ENCODE measurements around the gene TBC1D25.

TBC1D25 gene, protein sequence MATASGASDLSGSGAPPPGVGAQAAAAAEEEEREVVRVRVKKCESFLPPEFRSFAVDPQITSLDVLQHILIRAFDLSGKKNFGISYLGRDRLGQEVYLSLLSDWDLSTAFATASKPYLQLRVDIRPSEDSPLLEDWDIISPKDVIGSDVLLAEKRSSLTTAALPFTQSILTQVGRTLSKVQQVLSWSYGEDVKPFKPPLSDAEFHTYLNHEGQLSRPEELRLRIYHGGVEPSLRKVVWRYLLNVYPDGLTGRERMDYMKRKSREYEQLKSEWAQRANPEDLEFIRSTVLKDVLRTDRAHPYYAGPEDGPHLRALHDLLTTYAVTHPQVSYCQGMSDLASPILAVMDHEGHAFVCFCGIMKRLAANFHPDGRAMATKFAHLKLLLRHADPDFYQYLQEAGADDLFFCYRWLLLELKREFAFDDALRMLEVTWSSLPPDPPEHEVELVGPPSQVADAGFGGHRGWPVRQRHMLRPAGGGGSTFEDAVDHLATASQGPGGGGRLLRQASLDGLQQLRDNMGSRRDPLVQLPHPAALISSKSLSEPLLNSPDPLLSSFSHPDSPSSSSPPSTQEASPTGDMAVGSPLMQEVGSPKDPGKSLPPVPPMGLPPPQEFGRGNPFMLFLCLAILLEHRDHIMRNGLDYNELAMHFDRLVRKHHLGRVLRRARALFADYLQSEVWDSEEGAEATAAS

DNA sequence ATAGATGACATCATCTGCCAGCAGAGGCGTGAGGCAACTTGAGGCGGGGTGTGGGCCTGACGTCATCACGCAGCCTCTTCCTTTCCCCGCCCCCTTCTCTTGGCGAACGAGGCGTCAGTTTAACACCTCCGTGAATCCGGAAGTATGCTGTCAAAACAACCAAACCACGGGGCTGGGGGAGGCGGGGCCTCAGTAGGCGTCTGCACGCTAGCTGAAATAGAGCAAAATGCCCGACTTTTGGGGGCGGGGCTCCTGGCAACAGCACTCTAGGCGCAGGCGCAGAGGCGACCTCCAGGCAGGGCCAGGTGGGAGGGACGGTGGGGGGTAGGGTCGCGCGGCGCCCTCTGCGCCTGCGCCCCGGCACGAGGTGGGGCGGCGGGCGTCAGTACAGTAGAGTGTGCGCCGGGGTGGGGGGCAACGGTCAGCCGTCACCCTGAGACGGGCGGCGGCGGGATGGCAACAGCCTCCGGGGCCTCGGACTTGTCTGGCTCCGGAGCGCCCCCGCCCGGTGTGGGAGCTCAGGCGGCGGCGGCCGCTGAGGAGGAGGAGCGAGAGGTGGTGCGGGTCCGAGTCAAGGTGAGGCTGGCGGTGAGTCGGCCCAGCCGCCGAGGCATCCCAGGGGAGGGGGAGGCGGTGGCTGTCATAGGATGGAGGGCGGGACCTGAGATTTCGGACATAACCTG lies at the start of gene TBC1D25:
TSS of gene TBC1D25 (plus strand) at position 370 of the 683 bp plus-strand sequence. CDS start at position 454, 84 bp downstream.
- peak; percentile 97 for DNase-seq

GRCh38 chrX:48489892-48490291 lies 49.6 kb upstream of the TBC1D25 start:
- DNase-seq = no peak

DNA sequence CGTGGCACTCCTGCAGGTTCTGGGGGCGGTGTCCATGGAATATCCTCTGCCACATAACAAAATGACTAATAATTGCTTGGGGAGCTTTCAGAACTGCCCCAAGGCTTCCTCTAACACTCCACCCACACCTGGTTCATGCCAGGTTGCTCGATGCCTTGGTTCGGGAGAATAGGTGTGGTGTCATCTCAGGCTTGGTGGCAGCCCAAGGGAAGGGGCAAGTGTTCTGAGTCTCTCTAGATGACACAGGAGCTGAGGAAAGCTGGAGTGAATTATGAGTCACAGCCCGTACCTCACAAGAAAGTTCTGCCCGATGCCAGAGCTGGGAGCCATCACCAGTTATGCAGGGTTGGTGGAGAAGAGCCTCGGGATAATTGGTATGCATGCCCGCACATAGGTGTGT lies 48.9 kb upstream of the TBC1D25 start:
- no peak for DNase-seq

DNA sequence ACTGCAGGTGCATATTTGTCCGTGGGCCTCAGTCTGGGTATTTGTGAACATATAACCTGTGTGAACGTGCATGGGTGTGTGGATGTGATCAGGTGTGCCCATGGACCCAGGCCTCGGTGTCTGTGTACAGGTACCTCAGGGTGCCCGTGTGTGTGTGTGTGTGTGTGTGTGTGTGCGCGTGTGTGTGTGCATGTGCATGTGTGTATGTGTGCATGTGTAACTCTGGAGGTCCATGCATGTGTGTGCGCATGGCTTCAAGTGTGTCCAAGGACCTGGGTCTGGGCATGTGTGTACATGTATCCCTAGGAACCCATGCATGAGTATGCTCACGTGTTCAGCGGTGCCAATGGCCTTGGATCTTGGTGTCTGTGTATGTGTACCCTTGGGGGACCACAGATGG lies 47.7 kb upstream of the TBC1D25 start:
- DNase-seq = no peak

DNA sequence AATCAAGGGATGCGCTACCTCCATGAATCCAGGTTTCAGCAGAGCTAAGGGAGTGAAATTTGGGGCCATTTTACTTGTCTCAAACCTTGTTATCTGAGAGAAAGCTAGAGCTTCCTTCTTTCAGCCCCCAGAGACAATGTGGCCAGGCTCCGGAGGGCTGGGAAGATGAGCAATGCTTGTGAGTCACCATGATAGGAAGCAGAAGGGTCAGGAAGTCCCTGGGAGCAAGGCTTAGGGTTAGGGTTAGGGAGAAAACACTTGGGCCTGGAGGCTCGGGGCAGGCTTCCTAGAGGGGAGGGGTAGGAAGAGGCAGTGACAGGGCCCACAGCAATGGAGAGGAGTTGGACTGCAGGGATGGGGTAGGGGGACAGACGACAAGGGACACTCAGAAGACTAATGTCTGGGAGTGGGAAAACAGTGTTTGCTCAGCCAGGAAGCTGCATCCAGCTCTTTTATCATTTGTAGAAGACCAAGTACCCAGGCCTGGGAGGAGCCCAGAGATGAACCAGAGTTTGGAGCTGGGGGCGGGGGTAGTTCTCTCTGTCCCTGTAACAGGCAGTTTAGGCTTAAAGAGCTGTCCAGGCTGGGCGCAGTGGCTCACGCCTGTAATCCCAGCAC lies 47.1 kb upstream of the TBC1D25 start:
- no peak for DNase-seq

DNA sequence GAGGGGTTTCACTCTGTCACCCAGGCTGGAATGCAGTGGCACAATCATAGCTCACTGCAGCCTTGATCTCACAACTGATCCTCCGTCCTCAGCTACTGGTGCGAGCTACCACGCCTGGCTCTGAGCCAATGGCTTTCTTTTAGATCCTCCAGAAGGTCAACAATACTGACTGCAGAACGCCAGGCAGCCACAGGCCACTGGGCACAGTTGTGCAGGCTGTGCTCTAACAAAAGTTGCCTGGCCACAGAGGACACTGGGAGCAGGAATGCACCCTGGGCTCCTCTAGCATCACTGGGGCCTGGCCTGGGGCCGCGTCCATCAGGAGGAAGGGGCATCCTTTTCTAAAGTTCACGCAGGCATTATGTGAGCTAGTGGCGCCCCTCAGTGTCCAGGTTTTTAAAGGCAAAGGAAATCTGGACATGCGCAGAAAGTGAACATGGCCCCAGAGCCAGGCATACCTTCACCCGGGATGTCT lies 45.6 kb upstream of the TBC1D25 start:
- peak; percentile 37 for DNase-seq

- no peak for DNase-seq
These were observed 42.9 kb upstream of the TBC1D25 start for GRCh38 chrX:48496660-48497059.

DNA sequence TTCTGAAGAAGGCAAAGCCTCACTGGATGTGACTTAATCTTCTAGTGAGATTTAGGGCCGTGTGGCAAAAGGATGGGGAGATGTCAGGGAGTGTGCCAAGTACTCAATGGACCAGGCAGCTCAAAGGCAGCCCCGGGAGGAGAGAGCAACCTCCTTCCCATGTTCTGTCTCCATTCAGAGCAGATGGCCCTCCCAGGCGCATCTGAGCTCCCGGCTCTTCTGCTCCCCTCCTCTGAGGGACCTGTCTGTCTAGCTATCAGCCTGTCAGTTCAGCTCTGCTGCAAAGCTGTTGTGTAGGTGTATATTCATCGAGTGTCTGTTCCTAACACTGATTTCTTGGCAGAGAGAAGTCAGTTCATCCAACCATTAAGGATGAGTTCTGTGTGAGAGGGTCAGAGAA lies 41.6 kb upstream of the TBC1D25 start:
- DNase-seq = no peak

DNA sequence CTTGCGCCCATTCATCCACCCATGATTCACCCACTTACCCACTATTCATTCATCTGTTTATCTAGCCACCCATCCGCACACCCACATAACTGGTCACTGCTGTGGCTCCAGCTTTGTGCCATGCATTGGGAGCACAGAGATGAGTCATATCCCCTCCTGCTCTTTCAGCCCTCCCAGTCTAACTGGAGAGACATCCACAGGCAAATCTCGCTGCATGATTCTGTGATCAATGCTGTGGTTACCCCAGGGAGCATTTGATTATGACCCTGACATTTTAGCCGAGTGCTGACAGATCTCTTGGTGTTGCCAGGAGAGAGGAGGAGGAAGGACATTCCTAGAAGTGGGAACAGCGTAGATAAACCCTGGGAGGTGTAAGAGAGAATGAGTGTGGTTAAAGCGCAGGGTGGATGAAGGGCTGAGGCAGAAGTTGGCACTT lies 41.1 kb upstream of the TBC1D25 start:
- DNase-seq = peak; percentile 57

DNA sequence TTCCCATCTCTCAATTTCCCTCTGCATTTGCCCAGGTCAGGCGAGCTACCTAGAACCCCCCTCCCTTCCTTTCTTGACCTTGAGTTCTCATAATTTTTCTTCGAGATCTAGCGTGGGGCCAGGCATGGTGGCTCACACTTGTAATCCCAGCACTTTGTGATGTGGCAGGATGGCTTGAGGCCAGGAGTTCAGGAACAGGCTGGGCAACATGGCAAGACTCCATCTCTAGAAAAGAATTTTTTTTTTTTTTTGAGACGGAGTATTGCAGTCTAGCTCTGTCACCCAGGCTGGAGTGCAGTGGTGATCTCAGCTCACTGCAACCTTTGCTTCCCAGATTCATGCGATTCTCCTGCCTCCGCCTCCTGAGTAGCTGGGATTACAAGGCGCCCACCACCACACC lies 35.3 kb upstream of the TBC1D25 start:
- DNase-seq = no peak

DNA sequence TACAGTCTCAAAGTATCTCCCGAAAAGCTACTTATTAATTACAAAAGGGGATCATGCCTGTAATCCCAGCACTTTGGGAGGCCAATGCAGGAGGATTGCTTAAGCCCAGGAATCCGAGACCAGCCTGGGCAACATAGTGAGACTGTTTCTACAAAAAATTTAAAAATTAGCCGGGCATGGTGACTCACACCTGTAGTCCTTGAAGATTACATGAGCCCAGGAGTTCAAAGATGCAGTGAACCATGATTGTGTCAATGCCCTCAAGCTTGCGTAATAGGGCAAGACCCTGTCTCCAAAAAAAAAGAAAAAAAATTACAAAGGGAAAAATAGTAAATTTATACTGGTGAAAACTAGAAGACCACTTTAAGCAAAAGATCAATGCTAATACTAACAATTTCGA lies 34.0 kb upstream of the TBC1D25 start:
- DNase-seq = no peak

DNA sequence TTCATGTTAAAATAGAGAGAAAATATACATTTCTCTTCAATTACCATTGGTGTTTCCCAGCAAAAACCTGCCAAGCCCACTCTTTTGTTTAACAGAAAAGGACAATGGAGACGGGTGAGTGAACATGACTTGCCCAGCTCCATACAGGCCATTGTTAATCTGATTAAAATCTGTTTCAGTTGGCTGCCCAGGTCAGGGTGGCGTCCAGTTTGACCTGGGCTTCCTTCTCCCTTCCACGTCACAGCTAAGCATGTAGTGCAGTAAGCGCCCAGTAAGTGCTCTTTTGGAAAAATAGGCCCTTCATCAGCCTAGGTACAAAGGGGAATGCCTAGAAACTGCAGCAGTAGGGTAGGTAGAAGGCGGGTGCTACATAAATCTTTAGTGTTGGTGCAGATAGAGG lies 32.3 kb upstream of the TBC1D25 start:
- DNase-seq = no peak

- DNase-seq = peak; percentile 70
These were observed 30.9 kb upstream of the TBC1D25 start, which contains the start of gene PORCN for GRCh38 chrX:48508400-48509244. PORCN (plus strand) TSS chrX:48508992; CDS start chrX:48509821, 829 bp downstream.

DNA sequence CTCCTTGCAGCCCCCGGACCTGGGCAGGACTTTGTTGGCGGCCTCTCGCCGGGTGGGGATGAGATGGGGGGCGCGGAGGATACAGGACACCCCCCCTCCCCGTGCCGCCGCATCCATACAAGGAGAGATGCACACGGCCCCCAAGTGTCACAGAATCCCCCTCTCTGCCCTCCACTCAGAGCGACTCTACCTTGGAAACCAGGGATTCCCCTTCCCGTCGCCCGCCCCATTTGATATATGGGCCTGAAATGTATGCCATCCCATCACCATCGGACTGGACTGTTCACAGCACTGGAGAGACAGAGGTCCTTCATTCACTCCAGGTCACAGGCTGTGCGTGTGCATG lies 30.3 kb upstream of the TBC1D25 start:
- DNase-seq = no peak

GRCh38 chrX:48509619-48510018 lies 29.9 kb upstream of the TBC1D25 start:
- no peak for DNase-seq

GRCh38 chrX:48511560-48511959 lies 28.0 kb upstream of the TBC1D25 start:
- peak; percentile 20 for DNase-seq

DNA sequence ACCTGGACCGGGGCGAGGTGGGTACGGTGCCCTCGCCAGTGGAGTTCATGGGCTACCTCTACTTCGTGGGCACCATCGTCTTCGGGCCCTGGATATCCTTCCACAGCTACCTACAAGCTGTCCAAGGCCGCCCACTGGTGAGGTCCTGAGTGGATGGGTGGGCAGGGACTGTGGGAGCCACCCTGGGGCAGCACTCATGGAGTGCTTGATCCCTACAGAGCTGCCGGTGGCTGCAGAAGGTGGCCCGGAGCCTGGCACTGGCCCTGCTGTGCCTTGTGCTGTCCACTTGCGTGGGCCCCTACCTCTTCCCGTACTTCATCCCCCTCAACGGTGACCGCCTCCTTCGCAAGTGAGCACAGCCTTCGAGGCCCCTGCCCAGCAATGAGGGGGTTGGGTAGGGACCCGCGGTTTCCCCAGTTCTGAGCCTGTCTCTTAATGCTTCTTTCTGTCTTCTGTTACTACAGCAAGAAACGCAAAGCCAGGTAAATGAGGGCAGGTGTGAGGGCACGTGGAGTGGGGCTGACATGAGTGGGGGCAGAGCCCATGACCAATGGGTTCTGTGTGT lies 27.1 kb upstream of the TBC1D25 start:
- no peak for DNase-seq

- no peak for DNase-seq
These were observed 25.8 kb upstream of the TBC1D25 start for GRCh38 chrX:48513670-48514069.

GRCh38 chrX:48514126-48514806 lies 25.2 kb upstream of the TBC1D25 start:
- DNase-seq = no peak

- no peak for DNase-seq
These were observed 24.6 kb upstream of the TBC1D25 start for GRCh38 chrX:48514868-48515460.

GRCh38 chrX:48515842-48516241 lies 23.7 kb upstream of the TBC1D25 start:
- no peak for DNase-seq
